HepG2 (cell line): ENCODE data around the gene ENTREP3. TPM values are rescaled to one million over a fixed set of nuclear protein-coding genes. Genes with fewer than 3 reads are reported as not detected.

Source experiments
- BCL3 ChIP-seq: sonication (generic); formaldehyde crosslinking; IDR thresholded peaks from 2 replicates; pipeline ENCODE4 v1.5.1; 2020; ENCODE audit warnings: mild to moderate bottlenecking, missing genetic modification reagents, moderate library complexity
- CBX5 ChIP-seq: sonication (generic); formaldehyde crosslinking; IDR thresholded peaks from 2 replicates; pipeline ENCODE4 v1.4.0; 2020; ENCODE audit warnings: missing genetic modification reagents, borderline replicate concordance
- FOXO1 ChIP-seq: sonication (generic); formaldehyde crosslinking; IDR thresholded peaks from 2 replicates; pipeline ENCODE4 v1.4.0; 2020; ENCODE audit warnings: missing genetic modification reagents
- POGZ ChIP-seq: sonication (generic); formaldehyde crosslinking; IDR thresholded peaks from 2 replicates; pipeline ENCODE4 v1.4.0; 2020; ENCODE audit warnings: mild to moderate bottlenecking, missing genetic modification reagents
- RBFOX2 ChIP-seq: fragments of 200-400 bp; formaldehyde crosslinking; IDR thresholded peaks from 2 replicates; pipeline ENCODE4 v1.6.1; 2017; ENCODE audit warnings: low read depth, mild to moderate bottlenecking, low read length
- SP4 ChIP-seq: sonication (generic); formaldehyde crosslinking; IDR thresholded peaks from 2 replicates; pipeline ENCODE4 v1.8.1; 2023; ENCODE audit warnings: mild to moderate bottlenecking, missing genetic modification reagents
- SYNCRIP ChIP-seq: fragments of 200-400 bp; formaldehyde crosslinking; IDR thresholded peaks from 2 replicates; pipeline ENCODE4 v1.6.1; 2018; ENCODE audit warnings: mild to moderate bottlenecking, low read depth, low read length; ENCODE audit not compliant: insufficient read depth
- TEAD3 ChIP-seq: optimal IDR thresholded peaks from 2 replicates; pipeline ENCODE3; 2016; ENCODE audit warnings: borderline replicate concordance
- THAP8 ChIP-seq: sonication (generic); formaldehyde crosslinking; IDR thresholded peaks from 2 replicates; pipeline ENCODE4 v1.5.1; 2020; ENCODE audit warnings: missing genetic modification reagents, mild to moderate bottlenecking, borderline replicate concordance
- YEATS2 ChIP-seq: sonication (generic); formaldehyde crosslinking; IDR thresholded peaks from 2 replicates; pipeline ENCODE4 v1.4.0; 2020; ENCODE audit warnings: missing genetic modification reagents, borderline replicate concordance
- ZBTB38 ChIP-seq: sonication (generic); formaldehyde crosslinking; IDR thresholded peaks from 2 replicates; pipeline ENCODE4 v1.5.1; 2020; ENCODE audit warnings: mild to moderate bottlenecking, missing genetic modification reagents
- ZBTB40 ChIP-seq, 2 experiments: fragments of 450-650 bp in 1 of 2; sonication (generic) in 1 of 2; formaldehyde crosslinking in 1 of 2; IDR thresholded peaks; 2 replicates each; pipeline versions ENCODE4 v1.6.1 to v1.8.0; 2016 to 2022; ENCODE audit warnings: antibody characterized with exemption in 1 of 2, mild to moderate bottlenecking in 1 of 2, missing genetic modification reagents in 1 of 2
- ZBTB8A ChIP-seq: sonication (generic); formaldehyde crosslinking; IDR thresholded peaks from 2 replicates; pipeline ENCODE4 v1.4.0; 2020; ENCODE audit warnings: mild to moderate bottlenecking, low read depth, missing genetic modification reagents, borderline replicate concordance
- ZNF143 ChIP-seq: sonication (generic); formaldehyde crosslinking; IDR thresholded peaks from 2 replicates; pipeline ENCODE4 v1.4.0; 2020; ENCODE audit warnings: missing genetic modification reagents
- ZNF557 ChIP-seq: sonication (generic); formaldehyde crosslinking; IDR thresholded peaks from 2 replicates; pipeline ENCODE4 v1.4.0; 2020; ENCODE audit warnings: missing genetic modification reagents
- ZNF564 ChIP-seq: sonication (generic); formaldehyde crosslinking; IDR thresholded peaks from 2 replicates; pipeline ENCODE4 v1.8.1; 2023; ENCODE audit warnings: mild to moderate bottlenecking, missing genetic modification reagents
- ZNF615 ChIP-seq: sonication (generic); formaldehyde crosslinking; IDR thresholded peaks from 2 replicates; pipeline ENCODE4 v1.5.0; 2020; ENCODE audit warnings: mild to moderate bottlenecking, missing genetic modification reagents, borderline replicate concordance
- ZSCAN25 ChIP-seq: sonication (generic); formaldehyde crosslinking; IDR thresholded peaks from 2 replicates; pipeline ENCODE4 v1.8.0; 2022; ENCODE audit warnings: mild to moderate bottlenecking, missing genetic modification reagents
- polyA plus RNA-seq, 8 experiments: library from polyadenylated mRNA; depleted of rRNA in 3 of 8; stranded (reverse) in 7 of 8; unstranded in 1 of 8; fragments of >200 nt; fragmentation: Illumina TruSeq in 4 of 8; extraction: Trizol in 4 of 8; gene quantifications; 2 replicates each; pipeline versions ENCODE4 v1.2.1 to v1.2.3, GENCODE V29; 2011 to 2016; ENCODE audit warnings: low read depth in 4 of 8, missing spikeins in 1 of 8, mixed read lengths in 1 of 8; ENCODE audit not compliant: insufficient read depth in 1 of 8
- total RNA-seq, 5 experiments: library from RNA; depleted of rRNA; stranded (reverse); fragments of >200 nt; fragmentation: Illumina TruSeq; extraction: Trizol; gene quantifications; 2 replicates each; pipeline ENCODE4 v1.2.3, GENCODE V29; 2016; ENCODE audit warnings: low read depth in 1 of 5

ENTREP3 gene
- total and polyA plus RNA-seq, 2 of the 13 experiments (the other 11 are each of a cell fraction or from before 2014, with no cell fraction given), result 4.1 to 9.9 TPM

GRCh38 chr1:155261852-155262673 lies 6.8 kb upstream of the ENTREP3 start, which contains the start of gene SCAMP3 (continued):
- TF ChIP-seq THAP8 (no peak; the same call in 1 of the 2 replicates), ZBTB40 (IDR thresholded peaks at IDR 0.05) (no peak), ZBTB40 (CRISPR knock-in tag; IDR thresholded peaks at IDR 0.05) (peak; percentile 22; the same call in 1 of the 2 replicates), SYNCRIP (no peak), FOXO1 (0 out of 2 replicates have a peak, but pooled peaks have one; percentile 18), CBX5 (CRISPR knock-in tag) (peak; percentile 46; the same call in 1 of the 2 replicates), ZNF615 (CRISPR knock-in tag) (no peak), POGZ (CRISPR knock-in tag) (peak; percentile 52; the same call in 1 of the 2 replicates), ZNF557 (0 out of 2 replicates have a peak, but pooled peaks have one; percentile 13), ZNF143 (CRISPR knock-in tag) (peak; percentile 97), ZNF564 (CRISPR knock-in tag) (peak; percentile 72; the same call in 1 of the 2 replicates), YEATS2 (CRISPR knock-in tag) (peak; percentile 90; the same call in 1 of the 2 replicates), ZBTB8A (CRISPR knock-in tag) (peak; percentile 34; the same call in 1 of the 2 replicates), ZSCAN25 (CRISPR knock-in tag) (peak; percentile 68), SP4 (CRISPR knock-in tag) (peak; percentile 71; the same call in 1 of the 2 replicates), TEAD3 (peak; percentile 88), RBFOX2 (peak; percentile 84), BCL3 (CRISPR knock-in tag) (peak; percentile 76), ZBTB38 (peak; percentile 74; the same call in 1 of the 2 replicates)
